ENCODE data around the gene HDAC4. TPM values are rescaled to one million over a fixed set of nuclear protein-coding genes. Genes with fewer than 3 reads are reported as not detected.

The HDAC4 gene
- total and polyA plus RNA-seq, 9 of the 15 experiments (the other 6 are each of a cell fraction or from before 2014, with no cell fraction given), result 0.11 to 20.2 (median 4.0) TPM

- TF ChIP-seq ZNF407 (IDR thresholded peaks at IDR 0.05; ENCODE audit: low read depth) (no peak), PTBP1 (IDR thresholded peaks at IDR 0.05; ENCODE audit: low read depth, low read length) (peak; percentile 93), NR2C1 (IDR thresholded peaks at IDR 0.05) (peak; percentile 43; the same call in 1 of the 2 replicates), NR2C1 (tag; IDR thresholded peaks at IDR 0.05) (peak; percentile 52; the same call in 1 of the 2 replicates), BCL6 (CRISPR knock-in tag; IDR thresholded peaks at IDR 0.05) (no peak), POLR2AphosphoS5 (IDR thresholded peaks at IDR 0.05; ENCODE audit: control insufficient read depth, insufficient read depth, low read depth, low read length) (no peak), ZFP91 (CRISPR knock-in tag; IDR thresholded peaks at IDR 0.05) (no peak), PRPF4 (IDR thresholded peaks at IDR 0.05; ENCODE audit: insufficient read depth, low read depth, low read length, poor library complexity, severe bottlenecking) (no peak), TBP (optimal IDR thresholded peaks at IDR 0.05; ENCODE audit: low read depth, low read length) (no peak), ZNF324 (CRISPR knock-in tag; IDR thresholded peaks at IDR 0.05) (no peak), NFIX (CRISPR knock-in tag; IDR thresholded peaks at IDR 0.05; ENCODE audit: low read depth) (no peak), ZNF395 (CRISPR knock-in tag; IDR thresholded peaks at IDR 0.05) (0 out of 2 replicates have a peak, but pooled peaks have one; percentile 32), ZBTB5 (IDR thresholded peaks at IDR 0.05) (no peak), NFRKB (IDR thresholded peaks at IDR 0.05; ENCODE audit: low read depth) (no peak), POU5F1 (IDR thresholded peaks at IDR 0.05; ENCODE audit: borderline replicate concordance, low read depth, low read length, partially characterized antibody) (no peak)
Observed at GRCh38 chr2:239294571-239295054, 106.2 kb downstream of the HDAC4 start (continued).
